Progenitor cell of endocrine pancreas (in vitro differentiated cells): ENCODE measurements around the gene SRSF1. TPM values are rescaled to one million over a fixed set of nuclear protein-coding genes. Genes with fewer than 3 reads are reported as not detected.
"Not testable (repeated sequence)": the region's sequence is repeated elsewhere in the genome, so short reads cannot be mapped to it uniquely, and the experiment has no call there.

Experiments
- DNase-seq: peaks from one replicate; pipeline ENCODE4 v3.0.0; 2021; ENCODE audit warnings: low spot score; ENCODE audit not compliant: unreplicated experiment
- H3K27ac Mint-ChIP-seq: 2 replicates; pipeline ENCODE4 v1.8.0; 2021; ENCODE audit warnings: mild to moderate bottlenecking, moderate library complexity, mixed read lengths
- H3K27me3 Mint-ChIP-seq: 2 replicates; pipeline ENCODE4 v1.8.0; 2021; ENCODE audit warnings: mixed read lengths
- H3K36me3 Mint-ChIP-seq: 2 replicates; pipeline ENCODE4 v1.8.0; 2022; ENCODE audit warnings: mixed read lengths; ENCODE audit not compliant: insufficient read depth
- H3K4me1 Mint-ChIP-seq: 2 replicates; pipeline ENCODE4 v1.8.0; 2021; ENCODE audit warnings: low read depth, mixed read lengths
- H3K4me3 Mint-ChIP-seq: 2 replicates; pipeline ENCODE4 v1.8.0; 2021; ENCODE audit warnings: low read depth, mild to moderate bottlenecking, moderate library complexity, mixed read lengths
- H3K9me3 Mint-ChIP-seq: 2 replicates; pipeline ENCODE4 v1.8.0; 2021; ENCODE audit warnings: low read depth, mixed read lengths
- CTCF ChIP-seq: fragments of 200-600 bp; sonication (generic); IDR thresholded peaks from one replicate; pipeline ENCODE4 v1.5.0; 2021; ENCODE audit warnings: antibody characterized with exemption, mild to moderate bottlenecking; ENCODE audit not compliant: unreplicated experiment
- total RNA-seq: library from RNA; stranded (reverse); gene quantifications from 2 replicates; pipeline ENCODE4 v1.2.1, GENCODE V29; 2021

SRSF1 gene
- total RNA-seq, 1 donor from 2014 or later = 326 TPM

- no peak for DNase-seq
- no peak for TF ChIP-seq CTCF
- Mint-ChIP-seq H3K27me3 (peaks cover 23% of the 10 kb centered on the region), H3K4me1 (no peaks in the 10 kb centered on the region), H3K36me3 (no peaks in the 10 kb centered on the region), H3K4me3 (no peak overlapping the region), H3K9me3 (no peaks in the 10 kb centered on the region), H3K27ac (no peak overlapping the region)
These were observed 44.4 kb upstream of the SRSF1 start for GRCh38 chr17:58051468-58051867.

- Mint-ChIP-seq H3K27me3 (peaks cover 25% of the 10 kb centered on the region), H3K9me3 (no peaks in the 10 kb centered on the region), H3K36me3 (no peaks in the 10 kb centered on the region), H3K4me3 (no peak overlapping the region), H3K4me1 (no peaks in the 10 kb centered on the region), H3K27ac (no peak overlapping the region)
- no peak for TF ChIP-seq CTCF
- DNase-seq = no peak
These were observed 43.9 kb upstream of the SRSF1 start for GRCh38 chr17:58050966-58051365.

- no peak for DNase-seq
- no peaks in the 10 kb centered on the region for H3K36me3 Mint-ChIP-seq
- H3K9me3 Mint-ChIP-seq = no peaks in the 10 kb centered on the region
- no peaks in the 10 kb centered on the region for H3K4me1 Mint-ChIP-seq
- no peak overlapping the region for H3K27ac Mint-ChIP-seq
- H3K27me3 Mint-ChIP-seq = peaks cover 26% of the 10 kb centered on the region
- no peak overlapping the region for H3K4me3 Mint-ChIP-seq
- no peak for TF ChIP-seq CTCF
These were observed 42.5 kb upstream of the SRSF1 start for GRCh38 chr17:58049533-58049932.

- H3K9me3 Mint-ChIP-seq = no peaks in the 10 kb centered on the region
- no peaks in the 10 kb centered on the region for H3K36me3 Mint-ChIP-seq
- DNase-seq = no peak
- H3K4me3 Mint-ChIP-seq = no peak overlapping the region
- peaks cover 29% of the 10 kb centered on the region for H3K27me3 Mint-ChIP-seq
- TF ChIP-seq CTCF = no peak
- H3K27ac Mint-ChIP-seq = no peak overlapping the region
- no peaks in the 10 kb centered on the region for H3K4me1 Mint-ChIP-seq
These were observed 40.5 kb upstream of the SRSF1 start for GRCh38 chr17:58047376-58048150.

GRCh38 chr17:58046239-58047094, 39.4 kb upstream of the SRSF1 start:
- Mint-ChIP-seq H3K9me3 (no peaks in the 10 kb centered on the region), H3K36me3 (no peaks in the 10 kb centered on the region), H3K27ac (no peak overlapping the region), H3K4me3 (no peak overlapping the region), H3K27me3 (peaks cover 27% of the 10 kb centered on the region), H3K4me1 (no peaks in the 10 kb centered on the region)
- no peak for TF ChIP-seq CTCF
- DNase-seq = no peak

GRCh38 chr17:58044256-58044655, 37.2 kb upstream of the SRSF1 start:
- not testable (repeated sequence) for H3K4me1 Mint-ChIP-seq, H3K27ac Mint-ChIP-seq, H3K4me3 Mint-ChIP-seq, H3K36me3 Mint-ChIP-seq, H3K9me3 Mint-ChIP-seq, DNase-seq
- peaks cover 37% of the 10 kb centered on the region for H3K27me3 Mint-ChIP-seq
